C4-2B (cell line): ENCODE measurements around the gene BBX.

Experiments
- H3K27ac ChIP-seq: fragments of 450-650 bp; 2 replicates; pipeline ENCODE4 v1.5.1; 2017
- CTCF ChIP-seq: fragments of 450-650 bp; conservative IDR thresholded peaks from 2 replicates; pipeline ENCODE4 v1.5.1; 2017; ENCODE audit warnings: mild to moderate bottlenecking
- ZFX ChIP-seq: fragments of 450-650 bp; IDR thresholded peaks from 2 replicates; pipeline ENCODE4 v1.6.1; 2017

Gene BBX

DNA sequence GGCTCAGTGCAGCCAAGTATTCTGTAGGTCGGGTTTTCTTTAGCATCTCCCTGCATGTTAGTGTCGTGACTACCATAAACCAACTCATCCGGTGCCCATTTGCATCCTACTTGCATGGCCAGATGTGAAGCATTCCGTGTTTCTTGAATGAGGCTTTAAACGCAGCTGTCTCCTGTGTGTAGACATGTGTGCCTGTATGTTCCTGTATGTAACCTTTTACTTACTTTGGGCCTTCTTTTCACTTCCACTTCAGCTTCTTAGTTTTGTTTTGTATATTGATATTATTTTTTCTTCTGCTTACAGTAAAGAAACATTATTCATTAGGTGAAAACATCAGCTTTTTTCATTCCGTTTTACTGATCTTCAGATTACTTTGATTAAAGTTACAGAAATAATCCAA lies 267.9 kb downstream of the BBX start:
- H3K27ac ChIP-seq = no peak overlapping the region
- TF ChIP-seq ZFX (no peak), CTCF (no peak)

GRCh38 chr3:107791027-107791426 lies 268.3 kb downstream of the BBX start:
- TF ChIP-seq ZFX = no peak
- TF ChIP-seq CTCF = no peak
- H3K27ac ChIP-seq = no peak overlapping the region

DNA sequence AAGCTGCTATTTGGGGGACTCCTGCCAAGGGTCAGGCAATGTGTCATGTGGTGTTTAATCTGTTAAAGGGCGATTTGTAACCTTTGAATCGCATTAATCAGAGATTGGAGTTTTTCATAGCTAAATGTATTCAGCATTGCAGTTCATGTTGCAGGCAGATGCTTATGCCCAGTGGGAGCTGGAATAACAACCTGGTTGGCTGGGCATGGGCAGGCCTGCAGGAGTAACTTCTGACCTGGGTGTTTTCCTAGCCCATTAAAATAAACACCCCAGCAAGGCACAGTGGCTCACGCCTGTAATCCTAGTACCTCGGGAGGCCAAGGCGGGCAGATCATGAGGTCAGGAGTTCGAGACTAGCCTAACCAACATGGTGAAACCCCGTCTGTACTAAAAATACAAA lies 268.7 kb downstream of the BBX start:
- TF ChIP-seq ZFX = no peak
- TF ChIP-seq CTCF = no peak
- H3K27ac ChIP-seq = no peak overlapping the region

DNA sequence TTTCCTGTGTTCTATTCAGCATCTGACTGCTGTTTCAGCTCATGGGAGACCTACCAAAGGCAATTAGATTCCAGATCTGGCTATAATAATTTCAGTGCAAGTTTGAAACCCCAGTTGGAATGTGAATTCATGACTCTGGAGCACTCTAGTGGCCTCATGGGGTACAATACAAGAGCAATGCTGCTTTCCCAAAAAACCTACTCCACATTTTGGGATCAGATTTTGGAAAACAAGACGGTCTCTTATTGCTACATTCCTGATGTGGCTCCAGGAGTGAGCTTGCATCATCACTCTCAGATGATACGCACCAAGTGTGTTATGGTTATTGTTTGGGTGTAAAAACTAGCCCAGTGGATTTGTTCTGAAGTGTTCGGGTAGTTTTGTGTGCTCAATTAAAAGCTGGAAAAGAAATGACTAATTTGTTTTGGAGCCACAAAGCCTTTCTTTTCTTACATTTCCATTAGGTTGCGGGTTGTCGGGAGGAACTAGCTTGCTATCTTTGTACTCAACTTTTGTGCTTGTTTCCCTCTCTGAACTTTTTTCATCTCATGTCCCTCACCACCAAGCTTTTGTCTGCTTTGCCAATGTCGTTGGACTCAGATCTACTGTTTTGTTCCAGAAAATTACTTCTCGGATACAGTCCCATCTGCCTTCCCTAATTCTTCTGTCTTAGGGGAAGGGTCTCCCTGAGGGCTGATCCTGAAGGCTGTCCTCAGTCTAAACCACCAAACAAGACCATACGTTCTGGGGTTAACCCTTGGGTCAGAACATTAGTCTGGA lies 272.1 kb downstream of the BBX start:
- no peak overlapping the region for H3K27ac ChIP-seq
- TF ChIP-seq CTCF (peak; percentile 38), ZFX (no peak)

DNA sequence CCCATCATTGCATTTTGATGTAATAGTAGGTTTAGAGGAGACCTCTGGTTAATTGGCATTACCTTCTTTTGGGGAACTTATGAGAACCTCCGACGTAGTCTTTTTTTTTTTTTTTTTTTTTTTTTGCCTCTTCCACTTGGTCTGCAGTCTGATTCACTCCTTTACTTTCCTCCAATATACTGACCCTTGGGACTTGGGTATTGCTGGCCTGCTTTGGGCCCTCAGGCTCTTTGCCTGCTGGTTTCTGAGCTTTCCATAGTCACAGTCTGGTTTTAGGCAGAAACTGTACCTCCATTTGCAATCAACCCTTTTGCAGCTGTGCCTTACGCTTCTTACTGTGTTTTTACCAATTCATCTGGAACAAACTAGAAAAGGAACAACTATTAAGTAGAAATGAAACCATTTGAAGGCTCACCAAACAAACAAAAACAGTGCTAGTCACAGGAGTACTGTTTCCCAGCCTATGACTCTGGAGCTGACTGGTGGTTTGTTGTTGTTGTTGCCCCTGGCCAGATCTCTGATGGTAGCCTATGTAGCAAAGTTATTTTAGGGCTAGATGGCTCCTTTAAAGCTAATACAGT lies 272.8 kb downstream of the BBX start:
- no peak overlapping the region for H3K27ac ChIP-seq
- TF ChIP-seq ZFX (no peak), CTCF (no peak)

DNA sequence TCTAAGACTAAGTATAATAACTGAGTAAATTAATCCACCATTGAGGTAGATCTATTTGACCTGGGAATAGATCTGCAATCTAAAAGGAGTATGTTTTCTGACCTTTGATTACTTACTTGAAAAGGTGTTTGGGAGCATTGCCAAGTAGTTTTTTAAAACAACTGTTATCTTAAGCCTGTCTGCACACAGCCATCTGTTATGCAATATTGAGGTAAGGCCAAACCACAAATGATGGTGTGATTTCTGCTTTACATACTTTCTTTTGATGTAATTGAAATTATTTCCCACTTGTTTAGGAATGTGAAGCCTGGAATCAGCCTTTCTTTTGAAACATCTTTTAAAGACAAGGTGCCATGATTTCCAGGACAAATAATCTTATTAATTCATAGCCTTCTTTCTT lies 274.0 kb downstream of the BBX start:
- H3K27ac ChIP-seq = no peak overlapping the region
- TF ChIP-seq ZFX (no peak), CTCF (no peak)

GRCh38 chr3:107797586-107797985 lies 274.8 kb downstream of the BBX start:
- no peak overlapping the region for H3K27ac ChIP-seq
- no peak for TF ChIP-seq ZFX
- TF ChIP-seq CTCF = no peak
